H1 (cell line): ENCODE results near the gene PECR. TPM values are rescaled to one million over a fixed set of nuclear protein-coding genes. Genes with fewer than 3 reads are reported as not detected.

Experiments
- GABPA ChIP-seq: IDR thresholded peaks from 2 replicates; pipeline ENCODE4 v1.6.1; 2011; ENCODE audit warnings: mild to moderate bottlenecking, low read length, moderate library complexity, borderline replicate concordance; ENCODE audit not compliant: insufficient read depth
- POLR2A ChIP-seq, 2 experiments: IDR thresholded peaks; 1 replicate in 1 of 2; 2 replicates in 1 of 2; pipeline ENCODE4 v1.6.1; 2011; ENCODE audit warnings: low read depth in 2 of 2, low read length in 2 of 2, mild to moderate bottlenecking in 2 of 2; ENCODE audit errors: control extremely low read depth in 1 of 2
- RAD21 ChIP-seq, 2 experiments: IDR thresholded peaks in 1 of 2; conservative IDR thresholded peaks in 1 of 2; 2 replicates each; pipeline ENCODE4 v1.6.1; 2011; ENCODE audit warnings: low read depth in 2 of 2, low read length in 2 of 2, improper control_type of control experiment in 1 of 2, inconsistent platforms in 1 of 2, mild to moderate bottlenecking in 1 of 2, moderate library complexity in 1 of 2
- RNF2 ChIP-seq: fragments of 200-900, 300-1000 bp; sonication (generic); IDR thresholded peaks from 2 replicates; pipeline ENCODE4 v1.7.1; 2016; ENCODE audit warnings: borderline replicate concordance, low read depth, mild to moderate bottlenecking, antibody characterized with exemption, low read length; ENCODE audit not compliant: poor library complexity, severe bottlenecking; ENCODE audit errors: missing control alignments
- SAP30 ChIP-seq: fragments of 300-600 bp; sonication (generic); IDR thresholded peaks from 2 replicates; pipeline ENCODE4 v1.7.1; 2012; ENCODE audit warnings: low read length, moderate library complexity, mild to moderate bottlenecking, inconsistent platforms; ENCODE audit not compliant: insufficient read depth, insufficient replicate concordance
- TEAD4 ChIP-seq: IDR thresholded peaks from 2 replicates; pipeline ENCODE4 v1.6.1; 2012; ENCODE audit warnings: low read depth, low read length, inconsistent platforms, mixed read lengths
- polyA plus RNA-seq, 7 experiments: library from polyadenylated mRNA; depleted of rRNA in 3 of 7; stranded (reverse) in 5 of 7; unstranded in 2 of 7; fragments of >200 nt in 5 of 7; fragments of 200-250 nt in 2 of 7; gene quantifications; 1 replicate in 5 of 7; 2 replicates in 1 of 7; 4 replicates in 1 of 7; pipeline versions ENCODE4 v1.2.1 to v1.2.3, GENCODE V29; 2011 to 2013; ENCODE audit warnings: missing spikeins in 2 of 7, mixed read lengths in 2 of 7
- total RNA-seq: library from RNA; stranded (reverse); fragmentation: NEBNext Ultra II Directional; extraction: Animal tissue kit (Norgen Biotek cat#: 25700); gene quantifications from 2 replicates; pipeline ENCODE4 v1.2.1, GENCODE V29; 2021
- TF ChIP-seq, protein P1 (sequence below): fragments of 300-600 bp; sonication (generic); IDR thresholded peaks from 2 replicates; pipeline ENCODE4 v1.7.1; 2012; ENCODE audit warnings: low read length, moderate library complexity, mild to moderate bottlenecking, inconsistent platforms; ENCODE audit not compliant: insufficient replicate concordance
- TF ChIP-seq, protein P2 (sequence below): IDR thresholded peaks from 2 replicates; pipeline ENCODE4 v1.6.1; 2011; ENCODE audit warnings: low read depth, mild to moderate bottlenecking, low read length; ENCODE audit not compliant: insufficient read depth

The PECR gene
- total and polyA plus RNA-seq, 2 of the 8 experiments (the other 6 are each of a cell fraction or from before 2014, with no cell fraction given): 15.9 to 19.2 TPM

DNA sequence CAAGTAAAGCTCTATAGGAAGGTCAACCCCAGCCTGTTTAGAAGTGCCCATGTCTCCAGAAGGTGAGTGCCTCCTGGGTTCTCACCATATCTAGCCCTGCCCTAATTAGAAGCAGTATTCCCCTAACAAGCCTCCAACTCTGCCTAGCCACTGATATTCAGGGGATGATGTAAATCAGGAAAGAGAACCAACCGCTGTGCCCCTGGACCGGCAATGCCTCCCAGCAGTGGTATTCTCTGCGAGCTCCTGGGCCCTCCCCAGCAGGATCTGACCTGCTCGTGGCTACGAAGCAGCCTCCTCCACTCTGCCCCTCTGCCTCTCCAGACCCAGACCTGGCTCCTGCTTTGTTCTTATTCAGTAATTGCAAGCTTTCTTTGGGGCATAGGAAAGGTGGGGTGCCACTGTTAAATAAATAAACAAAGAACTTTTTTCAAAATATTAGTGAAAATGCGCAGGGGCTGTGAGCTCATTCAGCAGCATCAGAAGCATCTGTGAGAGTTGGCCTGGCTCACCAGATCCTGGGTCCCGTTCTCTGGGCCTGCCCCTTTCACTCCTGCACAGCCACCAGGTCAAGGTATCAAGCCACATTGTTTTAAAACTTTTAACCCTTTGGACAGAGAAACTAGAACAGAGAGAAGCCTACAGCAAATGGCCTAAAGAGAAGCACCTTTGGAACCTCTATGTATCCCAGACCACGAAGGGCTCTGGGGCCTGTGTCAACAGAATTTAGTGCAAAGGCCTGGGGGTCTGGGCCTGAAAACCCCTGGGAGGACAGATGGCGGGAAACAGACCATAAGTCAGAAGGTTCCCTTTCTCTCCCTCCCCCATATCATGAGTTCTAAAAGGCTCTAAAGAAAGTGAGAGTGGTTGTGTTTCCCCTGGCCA is 80.2 kb downstream of the PECR start (continued):
- TF ChIP-seq, protein P1, sequence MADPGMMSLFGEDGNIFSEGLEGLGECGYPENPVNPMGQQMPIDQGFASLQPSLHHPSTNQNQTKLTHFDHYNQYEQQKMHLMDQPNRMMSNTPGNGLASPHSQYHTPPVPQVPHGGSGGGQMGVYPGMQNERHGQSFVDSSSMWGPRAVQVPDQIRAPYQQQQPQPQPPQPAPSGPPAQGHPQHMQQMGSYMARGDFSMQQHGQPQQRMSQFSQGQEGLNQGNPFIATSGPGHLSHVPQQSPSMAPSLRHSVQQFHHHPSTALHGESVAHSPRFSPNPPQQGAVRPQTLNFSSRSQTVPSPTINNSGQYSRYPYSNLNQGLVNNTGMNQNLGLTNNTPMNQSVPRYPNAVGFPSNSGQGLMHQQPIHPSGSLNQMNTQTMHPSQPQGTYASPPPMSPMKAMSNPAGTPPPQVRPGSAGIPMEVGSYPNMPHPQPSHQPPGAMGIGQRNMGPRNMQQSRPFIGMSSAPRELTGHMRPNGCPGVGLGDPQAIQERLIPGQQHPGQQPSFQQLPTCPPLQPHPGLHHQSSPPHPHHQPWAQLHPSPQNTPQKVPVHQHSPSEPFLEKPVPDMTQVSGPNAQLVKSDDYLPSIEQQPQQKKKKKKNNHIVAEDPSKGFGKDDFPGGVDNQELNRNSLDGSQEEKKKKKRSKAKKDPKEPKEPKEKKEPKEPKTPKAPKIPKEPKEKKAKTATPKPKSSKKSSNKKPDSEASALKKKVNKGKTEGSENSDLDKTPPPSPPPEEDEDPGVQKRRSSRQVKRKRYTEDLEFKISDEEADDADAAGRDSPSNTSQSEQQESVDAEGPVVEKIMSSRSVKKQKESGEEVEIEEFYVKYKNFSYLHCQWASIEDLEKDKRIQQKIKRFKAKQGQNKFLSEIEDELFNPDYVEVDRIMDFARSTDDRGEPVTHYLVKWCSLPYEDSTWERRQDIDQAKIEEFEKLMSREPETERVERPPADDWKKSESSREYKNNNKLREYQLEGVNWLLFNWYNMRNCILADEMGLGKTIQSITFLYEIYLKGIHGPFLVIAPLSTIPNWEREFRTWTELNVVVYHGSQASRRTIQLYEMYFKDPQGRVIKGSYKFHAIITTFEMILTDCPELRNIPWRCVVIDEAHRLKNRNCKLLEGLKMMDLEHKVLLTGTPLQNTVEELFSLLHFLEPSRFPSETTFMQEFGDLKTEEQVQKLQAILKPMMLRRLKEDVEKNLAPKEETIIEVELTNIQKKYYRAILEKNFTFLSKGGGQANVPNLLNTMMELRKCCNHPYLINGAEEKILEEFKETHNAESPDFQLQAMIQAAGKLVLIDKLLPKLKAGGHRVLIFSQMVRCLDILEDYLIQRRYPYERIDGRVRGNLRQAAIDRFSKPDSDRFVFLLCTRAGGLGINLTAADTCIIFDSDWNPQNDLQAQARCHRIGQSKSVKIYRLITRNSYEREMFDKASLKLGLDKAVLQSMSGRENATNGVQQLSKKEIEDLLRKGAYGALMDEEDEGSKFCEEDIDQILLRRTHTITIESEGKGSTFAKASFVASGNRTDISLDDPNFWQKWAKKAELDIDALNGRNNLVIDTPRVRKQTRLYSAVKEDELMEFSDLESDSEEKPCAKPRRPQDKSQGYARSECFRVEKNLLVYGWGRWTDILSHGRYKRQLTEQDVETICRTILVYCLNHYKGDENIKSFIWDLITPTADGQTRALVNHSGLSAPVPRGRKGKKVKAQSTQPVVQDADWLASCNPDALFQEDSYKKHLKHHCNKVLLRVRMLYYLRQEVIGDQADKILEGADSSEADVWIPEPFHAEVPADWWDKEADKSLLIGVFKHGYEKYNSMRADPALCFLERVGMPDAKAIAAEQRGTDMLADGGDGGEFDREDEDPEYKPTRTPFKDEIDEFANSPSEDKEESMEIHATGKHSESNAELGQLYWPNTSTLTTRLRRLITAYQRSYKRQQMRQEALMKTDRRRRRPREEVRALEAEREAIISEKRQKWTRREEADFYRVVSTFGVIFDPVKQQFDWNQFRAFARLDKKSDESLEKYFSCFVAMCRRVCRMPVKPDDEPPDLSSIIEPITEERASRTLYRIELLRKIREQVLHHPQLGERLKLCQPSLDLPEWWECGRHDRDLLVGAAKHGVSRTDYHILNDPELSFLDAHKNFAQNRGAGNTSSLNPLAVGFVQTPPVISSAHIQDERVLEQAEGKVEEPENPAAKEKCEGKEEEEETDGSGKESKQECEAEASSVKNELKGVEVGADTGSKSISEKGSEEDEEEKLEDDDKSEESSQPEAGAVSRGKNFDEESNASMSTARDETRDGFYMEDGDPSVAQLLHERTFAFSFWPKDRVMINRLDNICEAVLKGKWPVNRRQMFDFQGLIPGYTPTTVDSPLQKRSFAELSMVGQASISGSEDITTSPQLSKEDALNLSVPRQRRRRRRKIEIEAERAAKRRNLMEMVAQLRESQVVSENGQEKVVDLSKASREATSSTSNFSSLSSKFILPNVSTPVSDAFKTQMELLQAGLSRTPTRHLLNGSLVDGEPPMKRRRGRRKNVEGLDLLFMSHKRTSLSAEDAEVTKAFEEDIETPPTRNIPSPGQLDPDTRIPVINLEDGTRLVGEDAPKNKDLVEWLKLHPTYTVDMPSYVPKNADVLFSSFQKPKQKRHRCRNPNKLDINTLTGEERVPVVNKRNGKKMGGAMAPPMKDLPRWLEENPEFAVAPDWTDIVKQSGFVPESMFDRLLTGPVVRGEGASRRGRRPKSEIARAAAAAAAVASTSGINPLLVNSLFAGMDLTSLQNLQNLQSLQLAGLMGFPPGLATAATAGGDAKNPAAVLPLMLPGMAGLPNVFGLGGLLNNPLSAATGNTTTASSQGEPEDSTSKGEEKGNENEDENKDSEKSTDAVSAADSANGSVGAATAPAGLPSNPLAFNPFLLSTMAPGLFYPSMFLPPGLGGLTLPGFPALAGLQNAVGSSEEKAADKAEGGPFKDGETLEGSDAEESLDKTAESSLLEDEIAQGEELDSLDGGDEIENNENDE: no peak
- TF ChIP-seq RAD21 (IDR thresholded peaks at IDR 0.05 in 1 of 2, conservative IDR thresholded peaks at IDR 0.05 in 1 of 2; ENCODE audit: low read depth in 2 of 2, low read length in 2 of 2): no peak
- TF ChIP-seq POLR2A (IDR thresholded peaks at IDR 0.05; ENCODE audit: control extremely low read depth in 1 of 2, low read depth in 2 of 2, low read length in 2 of 2): no peak
- TF ChIP-seq GABPA: no peak
- TF ChIP-seq, protein P2, sequence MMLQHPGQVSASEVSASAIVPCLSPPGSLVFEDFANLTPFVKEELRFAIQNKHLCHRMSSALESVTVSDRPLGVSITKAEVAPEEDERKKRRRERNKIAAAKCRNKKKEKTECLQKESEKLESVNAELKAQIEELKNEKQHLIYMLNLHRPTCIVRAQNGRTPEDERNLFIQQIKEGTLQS: no peak
- no peak for TF ChIP-seq TEAD4
- no peak for TF ChIP-seq RNF2
- TF ChIP-seq SAP30: no peak
